Forelimb muscle (tissue), 1 donor: ENCODE measurements around the gene MOBP. TPM values are rescaled to one million over a fixed set of nuclear protein-coding genes. Genes with fewer than 3 reads are reported as not detected.

Experiments
- DNase-seq: peaks from one replicate; pipeline ENCODE4 v3.0.0-alpha.2; 2013; ENCODE audit warnings: low read depth
- polyA plus RNA-seq: library from polyadenylated mRNA; unstranded; fragments of 120-200 nt; gene quantifications from one replicate; pipeline ENCODE4 v1.2.1, GENCODE V29; 2013; ENCODE audit not compliant: insufficient read length

MOBP gene
- polyA plus RNA-seq, 1 donor = 0.09 TPM

GRCh38 chr3:39541442-39541841 lies 74.0 kb downstream of the MOBP start:
- no peak for DNase-seq

- DNase-seq = no peak
These were observed 74.4 kb downstream of the MOBP start for GRCh38 chr3:39541917-39542329.

- DNase-seq = no peak
These were observed 75.1 kb downstream of the MOBP start for GRCh38 chr3:39542588-39542988.

GRCh38 chr3:39548282-39548681 lies 80.8 kb downstream of the MOBP start:
- no peak for DNase-seq

- no peak for DNase-seq
These were observed 83.0 kb downstream of the MOBP start for GRCh38 chr3:39550354-39551051.

Other genes with a start within 250 kb of the MOBP start
- gene CX3CR1, start 187.6 kb upstream of the MOBP start, polyA plus RNA-seq = 4.2 TPM
- gene CCR8, start 138.0 kb upstream of the MOBP start, polyA plus RNA-seq = not detected
- gene SLC25A38, start 84.3 kb upstream of the MOBP start, polyA plus RNA-seq = 19.1 TPM
- gene RPSA, start 61.0 kb upstream of the MOBP start, polyA plus RNA-seq = 2,221 TPM